KG1 (cell line): ENCODE measurements around the gene EPB41L5.
"Not testable (repeated sequence)": the region's sequence is repeated elsewhere in the genome, so short reads cannot be mapped to it uniquely, and the experiment has no call there.

ENCODE experiments used
- DNase-seq: peaks from one replicate; lab custom pipeline; 2025; lab: John Stamatoyannopoulos, UW

EPB41L5 gene

GRCh38 chr2:120029672-120030640, 17.1 kb downstream of the EPB41L5 start:
- no peak for DNase-seq

- no peak for DNase-seq
Observed at GRCh38 chr2:120032297-120032696, 19.4 kb downstream of the EPB41L5 start.

DNA sequence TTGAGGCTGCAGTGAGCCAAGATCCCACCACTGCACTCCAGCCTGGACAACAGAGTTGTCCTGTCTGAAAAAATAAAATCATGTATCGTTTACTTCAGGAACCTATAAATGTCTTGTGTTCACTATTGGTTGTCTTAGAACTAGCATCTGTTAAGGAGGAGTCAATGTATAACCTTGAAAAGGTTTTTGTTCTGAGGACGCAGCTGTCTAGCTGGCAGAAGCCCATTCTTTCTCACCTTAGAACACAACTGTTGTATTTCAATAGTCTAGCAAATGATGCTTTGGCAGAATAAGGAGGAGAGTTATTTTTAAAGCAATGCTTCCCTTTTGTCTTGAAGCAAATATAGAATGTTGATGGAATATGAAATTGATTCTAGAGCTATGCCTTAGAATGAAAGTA, 21.1 kb downstream of the EPB41L5 start:
- DNase-seq: no peak

GRCh38 chr2:120034621-120035020, 21.7 kb downstream of the EPB41L5 start:
- DNase-seq: no peak

GRCh38 chr2:120036145-120036544, 23.3 kb downstream of the EPB41L5 start:
- no peak for DNase-seq

DNA sequence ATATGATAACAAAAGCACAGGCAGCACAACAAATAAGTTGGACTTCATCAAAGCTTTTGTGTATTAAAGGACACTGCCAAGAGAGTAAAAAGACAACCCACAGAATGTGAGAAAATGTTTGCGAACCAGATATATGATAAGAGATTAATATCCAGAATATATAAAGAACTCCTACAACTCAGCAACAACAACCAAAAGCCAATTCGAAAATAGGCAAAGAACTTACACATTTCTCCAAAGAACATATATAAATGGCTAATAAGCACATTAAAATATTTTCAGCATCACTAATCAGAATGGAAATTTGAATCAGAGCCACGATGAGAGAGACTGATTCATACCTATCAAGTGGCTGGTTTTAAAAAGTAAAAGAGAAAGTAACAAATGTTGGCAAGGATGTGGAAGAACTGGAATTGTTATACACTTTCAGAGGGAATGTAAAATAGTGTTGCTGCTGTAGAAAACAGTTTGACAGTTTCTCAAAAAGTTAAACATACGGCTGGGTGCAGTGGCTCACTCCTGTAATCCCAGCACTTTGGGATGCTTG, 25.2 kb downstream of the EPB41L5 start:
- no peak for DNase-seq

DNA sequence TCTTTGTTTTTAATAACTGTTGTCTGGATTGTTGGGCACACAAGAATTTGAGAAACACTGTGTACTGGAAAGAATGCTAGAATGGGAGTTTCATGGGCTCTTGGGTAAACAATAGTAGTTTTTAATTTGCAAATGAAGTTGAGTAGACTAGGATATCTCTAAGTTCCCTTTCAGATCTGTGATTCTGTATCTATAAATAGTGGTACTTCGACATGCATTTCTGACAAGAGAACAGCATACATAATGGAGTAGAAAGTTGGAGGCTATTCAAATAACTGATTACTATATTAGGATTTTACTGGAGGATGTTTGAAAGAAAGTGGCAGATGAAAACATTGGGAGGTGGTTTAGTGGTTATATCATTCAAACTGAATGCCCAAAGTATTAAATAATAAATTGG, 29.5 kb downstream of the EPB41L5 start:
- no peak for DNase-seq

DNA sequence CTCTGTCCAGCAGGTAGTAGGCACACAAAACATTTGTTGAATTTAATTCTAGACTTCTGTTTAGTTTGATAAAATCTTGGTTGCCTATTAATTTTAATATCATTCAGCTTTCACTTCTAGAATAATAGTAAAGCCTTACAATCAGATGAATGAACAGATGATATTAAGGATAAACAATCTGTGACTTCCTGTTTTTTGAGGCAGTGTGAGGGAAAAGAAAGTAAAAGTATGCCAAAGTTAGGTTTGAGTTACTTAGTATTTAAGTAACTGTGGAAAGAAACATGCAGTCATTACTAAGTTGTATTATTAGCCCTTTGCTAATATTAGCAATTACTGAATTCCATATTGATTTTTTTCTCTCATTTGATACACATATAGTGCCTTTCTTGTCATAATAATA, 31.5 kb downstream of the EPB41L5 start:
- DNase-seq: no peak

GRCh38 chr2:120045775-120046174, 32.9 kb downstream of the EPB41L5 start:
- DNase-seq: not testable (repeated sequence)

DNA sequence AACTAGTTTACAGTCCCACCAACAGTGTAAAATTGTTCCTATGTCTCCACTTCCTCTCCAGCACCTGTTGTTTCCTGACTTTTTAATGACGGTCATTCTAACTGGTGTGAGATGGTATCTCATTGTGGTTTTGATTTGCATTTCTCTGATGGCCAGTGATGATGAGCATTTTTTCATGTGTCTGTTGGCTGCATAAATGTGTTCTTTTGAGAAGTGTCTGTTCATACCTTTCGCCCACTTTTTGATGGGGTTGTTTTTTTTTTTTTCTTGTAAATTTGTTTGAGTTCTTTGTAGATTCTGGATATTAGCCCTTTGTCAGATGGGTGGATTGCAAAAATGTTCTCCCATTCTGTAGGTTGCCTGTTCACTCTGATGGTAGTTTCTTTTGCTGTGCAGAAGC, 33.4 kb downstream of the EPB41L5 start:
- DNase-seq: not testable (repeated sequence)

DNA sequence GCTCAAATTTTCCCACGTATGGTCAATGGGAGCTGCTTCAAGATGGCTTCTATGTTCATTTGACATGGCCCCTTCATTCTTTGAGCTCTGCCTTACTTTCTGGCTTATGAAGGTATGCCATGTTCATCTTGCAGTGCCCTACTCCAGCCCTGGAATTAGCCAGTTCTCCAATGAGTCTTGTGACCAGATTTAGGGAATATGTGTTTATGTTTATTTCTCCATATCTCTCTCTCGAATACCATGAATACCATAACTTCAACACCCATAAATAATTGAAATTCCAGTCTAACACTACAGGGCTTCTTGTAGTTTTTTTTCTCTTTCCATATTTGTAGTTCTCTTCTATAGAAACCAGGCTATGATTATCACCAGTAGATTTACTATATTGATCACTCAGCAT, 39.7 kb downstream of the EPB41L5 start:
- no peak for DNase-seq

DNA sequence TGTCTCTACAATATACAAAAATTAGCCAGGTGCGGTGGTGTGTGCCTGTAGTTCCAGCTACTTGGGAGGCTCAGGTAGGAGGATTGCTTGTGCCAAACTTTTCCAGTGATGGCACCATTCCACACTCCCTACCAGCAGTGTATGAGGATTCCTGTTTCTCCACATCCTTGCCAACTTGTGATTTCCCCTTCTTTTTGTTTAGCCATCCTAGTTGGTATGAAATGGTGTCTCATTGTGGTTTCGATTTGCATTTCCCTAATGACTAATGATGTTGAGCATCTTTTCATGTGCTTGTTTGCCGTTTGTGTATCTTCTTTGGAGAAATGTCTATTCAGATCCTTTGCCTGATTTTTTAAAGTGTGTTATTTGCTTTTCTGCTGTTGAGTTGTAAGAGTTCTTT, 41.0 kb downstream of the EPB41L5 start:
- no peak for DNase-seq

- DNase-seq: no peak
Observed at GRCh38 chr2:120059483-120059882, 46.6 kb downstream of the EPB41L5 start.

- DNase-seq: no peak
Observed at GRCh38 chr2:120060088-120060623, 47.3 kb downstream of the EPB41L5 start.

DNA sequence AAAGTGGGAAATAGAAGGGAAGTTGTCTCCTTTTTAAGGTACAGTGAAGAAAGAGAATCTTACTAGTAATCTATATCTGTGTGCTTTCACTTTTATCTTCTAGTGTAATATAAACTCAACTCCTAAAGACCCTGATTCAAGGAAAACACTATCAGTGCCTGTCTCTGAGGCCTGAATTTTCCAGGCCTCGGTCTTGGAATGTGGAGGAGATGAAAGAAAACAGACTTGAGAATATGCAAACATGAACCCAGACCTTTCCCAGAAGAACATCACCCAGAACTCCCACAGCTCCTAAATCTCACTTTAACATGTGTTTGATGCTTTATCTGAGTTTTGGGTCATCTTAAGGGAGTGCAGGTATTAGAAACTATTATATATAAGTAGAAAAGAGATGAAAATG, 51.8 kb downstream of the EPB41L5 start:
- DNase-seq: no peak

DNA sequence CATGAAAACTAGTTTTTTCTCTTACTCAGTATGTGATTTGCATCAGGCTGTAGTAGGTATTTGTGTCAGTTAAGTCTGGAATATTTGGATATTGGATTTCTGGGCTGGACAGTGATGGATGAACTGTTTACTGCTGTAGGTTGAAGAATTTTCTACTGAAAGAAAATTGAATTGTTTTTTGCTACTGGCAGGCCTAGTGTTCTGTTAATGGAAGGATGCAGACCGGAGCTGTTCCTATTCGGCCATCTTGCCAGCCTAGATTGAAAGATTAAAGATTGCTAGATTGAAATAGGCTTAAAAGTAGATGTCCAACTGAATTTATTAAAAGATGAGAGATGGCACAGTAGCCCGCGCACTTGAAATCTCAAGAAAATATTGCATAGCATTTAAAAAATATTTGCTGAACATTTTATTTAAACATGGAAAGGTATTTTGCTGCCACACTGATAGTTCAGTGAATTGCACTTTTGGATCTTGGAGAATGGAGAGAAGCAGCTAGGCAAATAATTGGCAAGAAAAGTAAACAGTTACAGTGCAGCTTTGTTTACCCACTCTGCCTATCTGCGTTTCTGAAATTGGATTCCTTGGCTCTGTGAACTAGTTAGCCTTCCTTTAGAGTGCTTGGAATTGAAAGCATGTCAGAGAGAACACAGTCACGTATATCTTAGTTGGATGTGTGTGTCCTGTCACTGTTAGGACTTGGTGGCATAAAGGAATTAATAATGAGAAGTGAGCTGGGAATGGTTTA, 54.1 kb downstream of the EPB41L5 start:
- no peak for DNase-seq

DNA sequence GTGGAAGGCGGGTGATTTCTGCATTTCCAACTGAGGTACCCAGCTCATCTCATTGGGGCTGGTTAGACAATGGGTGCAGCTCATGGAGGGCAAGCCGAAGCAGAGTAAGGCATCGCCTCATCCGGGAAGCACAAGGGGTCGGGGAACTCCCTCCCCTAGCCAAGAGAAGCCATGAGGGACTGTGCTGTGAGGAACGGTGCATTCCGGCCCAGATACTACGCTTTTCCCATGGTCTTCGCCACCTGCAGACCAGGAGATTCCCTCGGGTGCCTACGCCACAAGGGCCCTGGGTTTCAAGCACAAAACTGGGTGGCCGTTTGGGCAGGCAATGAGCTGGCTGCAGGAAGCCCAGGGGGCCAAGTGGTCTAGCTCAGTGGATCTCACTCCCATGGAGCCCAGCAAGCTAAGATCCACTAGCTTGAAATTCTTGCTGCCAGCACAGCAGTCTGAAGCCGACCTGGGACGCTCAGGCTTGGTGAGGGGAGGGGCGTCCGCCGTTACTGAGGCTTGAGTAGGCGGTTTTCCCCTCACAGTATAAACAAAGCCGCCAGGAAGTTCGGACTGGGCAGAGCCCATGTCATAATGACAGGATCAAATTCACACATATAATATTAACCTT, 55.3 kb downstream of the EPB41L5 start:
- not testable (repeated sequence) for DNase-seq

DNA sequence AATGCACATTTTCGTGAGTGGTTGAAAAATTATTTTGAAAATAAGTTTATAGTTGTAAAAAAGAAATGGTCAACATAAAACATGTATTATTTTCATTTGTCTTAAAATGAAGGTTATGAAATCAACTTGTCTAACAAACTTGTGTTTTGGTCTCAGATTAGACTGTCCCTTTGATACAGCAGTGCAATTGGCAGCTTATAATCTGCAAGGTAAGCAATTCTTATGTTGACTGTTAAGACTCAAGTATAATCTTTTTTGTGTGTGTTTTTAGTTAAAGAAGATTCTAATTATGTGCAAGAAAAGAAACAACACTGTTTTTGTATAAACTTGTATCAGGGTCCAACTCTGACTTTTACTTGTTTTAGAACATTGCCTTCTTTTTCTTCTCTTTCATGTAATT, 62.7 kb downstream of the EPB41L5 start:
- DNase-seq: no peak

GRCh38 chr2:120077896-120078295, 65.0 kb downstream of the EPB41L5 start:
- DNase-seq: no peak

GRCh38 chr2:120079647-120080046, 66.8 kb downstream of the EPB41L5 start:
- DNase-seq: no peak

DNA sequence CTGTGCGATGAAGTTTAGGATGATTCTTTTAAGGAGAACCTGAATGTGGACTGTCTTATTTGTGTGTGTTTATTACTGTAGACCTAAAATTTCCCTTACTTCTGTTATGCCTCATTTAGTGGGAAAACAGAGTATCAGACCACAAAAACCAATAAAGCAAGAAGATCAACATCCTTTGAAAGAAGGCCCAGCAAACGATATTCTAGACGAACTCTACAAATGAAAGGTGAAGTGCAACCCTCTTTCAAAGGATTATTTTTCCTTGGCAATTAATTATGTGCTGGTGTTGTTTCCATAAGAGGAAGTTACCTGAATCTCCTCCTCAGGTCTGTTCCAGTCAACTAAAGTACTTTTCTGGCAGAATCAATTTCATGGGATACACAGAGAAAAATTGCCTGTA, 78.6 kb downstream of the EPB41L5 start:
- DNase-seq: no peak

DNA sequence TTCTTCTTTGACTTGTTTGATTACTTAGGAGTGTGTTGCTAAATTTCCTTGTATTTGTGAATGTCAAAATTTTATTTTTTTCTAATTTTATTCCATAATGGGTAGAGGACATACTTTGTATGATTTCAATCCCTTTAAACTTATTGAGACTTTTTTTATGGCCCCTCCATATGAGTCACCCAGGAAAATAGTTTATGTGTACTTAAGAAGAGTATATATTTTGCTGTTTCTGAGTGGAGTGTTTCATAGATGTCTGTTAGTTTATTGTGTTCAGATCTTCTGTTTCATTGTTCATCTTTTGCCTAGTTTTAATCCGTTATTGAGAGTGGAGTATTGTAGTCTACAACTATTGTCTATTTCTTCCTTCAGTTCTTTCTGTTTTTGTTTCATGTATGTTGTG, 81.9 kb downstream of the EPB41L5 start:
- DNase-seq: no peak
